Ascending aorta (tissue), 2 donors: ENCODE measurements around the gene TNFAIP1. TPM values are rescaled to one million over a fixed set of nuclear protein-coding genes. Genes with fewer than 3 reads are reported as not detected.

Source experiments
- DNase-seq, 2 donors: peaks; one replicate each; pipeline ENCODE4 v3.0.0-alpha.2; 2019; ENCODE audit warnings: low spot score in 2 of 2
- H3K27ac ChIP-seq, 2 donors: fragments of 200-600 bp; sonication (generic); one replicate each; pipeline ENCODE4 v1.5.1; 2016 to 2017; ENCODE audit warnings: mild to moderate bottlenecking in 1 of 2
- H3K27me3 ChIP-seq: fragments of 200-600 bp; sonication (generic); one replicate; pipeline ENCODE4 v1.5.1; 2017
- H3K36me3 ChIP-seq, 2 donors: fragments of 200-600 bp; sonication (generic); one replicate each; pipeline ENCODE4 v1.5.1; 2016
- H3K4me1 ChIP-seq, 2 donors: fragments of 200-600 bp; sonication (generic); one replicate each; pipeline ENCODE4 v1.5.1; 2016 to 2017; ENCODE audit warnings: mild to moderate bottlenecking in 1 of 2
- H3K4me3 ChIP-seq, 2 donors: fragments of 200-600 bp; sonication (generic); one replicate each; pipeline ENCODE4 v1.5.1; 2016 to 2017; ENCODE audit warnings: mild to moderate bottlenecking in 1 of 2
- H3K9me3 ChIP-seq, 2 donors: fragments of 200-600 bp; sonication (generic); one replicate each; pipeline ENCODE4 v1.5.1; 2016
- CTCF ChIP-seq, 3 experiments: fragments of 200-600 bp in 2 of 3; fragments of 450-650 bp in 1 of 3; sonication (generic) in 2 of 3; IDR thresholded peaks; one replicate each; pipeline ENCODE4 v1.5.1; 2016 to 2019; ENCODE audit warnings: antibody characterized with exemption in 3 of 3, mild to moderate bottlenecking in 1 of 3, moderate library complexity in 1 of 3
- intact Hi-C: fragments of 100-400 bp; cut with DNase I; formaldehyde crosslinking; loops from one replicate; pipeline ENCODE4 v1.15.1; 2023
- total RNA-seq: library from RNA; depleted of rRNA; stranded (reverse); fragments of >200 nt; gene quantifications from one replicate; pipeline ENCODE4 v1.1.0, GENCODE V29; 2016

TNFAIP1 gene
- total RNA-seq, 1 donor from 2014 or later: 66.4 TPM

DNA sequence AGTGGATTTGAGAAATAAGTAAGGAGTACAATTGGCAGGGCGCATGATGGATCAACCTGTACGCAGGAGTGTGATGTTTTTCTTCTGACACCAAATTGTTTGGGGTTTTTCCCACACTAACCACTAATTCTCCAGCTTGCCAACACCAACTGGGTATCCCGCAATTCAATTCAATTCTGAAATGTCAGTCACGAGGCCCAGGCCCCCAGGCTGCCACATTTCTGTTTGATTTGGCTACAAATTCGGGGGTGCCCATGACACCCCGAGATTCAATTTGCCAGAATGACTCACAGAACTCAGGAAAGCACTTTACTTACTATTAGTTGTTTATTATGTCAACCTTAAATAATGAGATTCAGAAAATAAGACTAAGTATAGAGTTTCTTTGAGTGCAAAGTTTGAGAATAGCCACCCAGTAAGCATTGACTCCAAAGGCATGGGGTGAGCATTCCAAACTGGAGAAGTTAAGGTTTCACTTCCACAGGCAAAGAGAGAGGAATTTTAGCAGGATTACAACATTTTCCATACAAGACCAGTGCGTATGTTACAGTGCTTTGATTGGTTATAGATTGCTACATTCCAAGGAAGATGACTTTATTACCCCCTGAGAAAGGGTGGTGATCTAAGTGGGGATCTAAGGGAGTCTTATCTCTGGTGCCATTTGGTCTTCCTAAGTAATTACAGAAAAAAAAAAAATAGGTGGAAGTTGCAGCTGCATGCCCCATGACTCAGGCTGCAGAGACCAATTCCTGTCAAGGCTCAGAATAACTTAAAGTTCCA, 59.0 kb downstream of the TNFAIP1 start:
- Histone ChIP-seq H3K27ac (no peak overlapping the region), H3K4me3 (no peak overlapping the region), H3K36me3 (peaks cover 42 to 66% of the 10 kb centered on the region in 2 donors), H3K27me3 (no peaks in the 10 kb centered on the region), H3K9me3 (no peaks in the 10 kb centered on the region), H3K4me1 (no peaks in the 10 kb centered on the region)
- intact Hi-C loops: no loop called here
- DNase-seq: no peak
- TF ChIP-seq CTCF (IDR thresholded peaks at IDR 0.05): no peak

- intact Hi-C loops: no loop called here
- peaks cover 37 to 60% of the 10 kb centered on the region in 2 donors for H3K36me3 ChIP-seq
- no peak for DNase-seq
- H3K4me3 ChIP-seq: no peak overlapping the region
- no peak overlapping the region for H3K27ac ChIP-seq
- no peaks in the 10 kb centered on the region for H3K4me1 ChIP-seq
- no peak for TF ChIP-seq CTCF (IDR thresholded peaks at IDR 0.05)
- no peaks in the 10 kb centered on the region for H3K9me3 ChIP-seq
- H3K27me3 ChIP-seq: no peaks in the 10 kb centered on the region
These were observed 59.9 kb downstream of the TNFAIP1 start for GRCh38 chr17:28395426-28395825.

GRCh38 chr17:28395968-28396367, 60.4 kb downstream of the TNFAIP1 start:
- Histone ChIP-seq H3K27ac (no peak overlapping the region), H3K27me3 (no peaks in the 10 kb centered on the region), H3K36me3 (peaks cover 32 to 58% of the 10 kb centered on the region in 2 donors), H3K4me3 (no peak overlapping the region), H3K4me1 (no peaks in the 10 kb centered on the region), H3K9me3 (no peaks in the 10 kb centered on the region)
- DNase-seq: no peak
- no peak for TF ChIP-seq CTCF (IDR thresholded peaks at IDR 0.05)
- intact Hi-C loops: no loop called here

Other genes starting within 250 kb of the TNFAIP1 start
- not detected for gene TMEM97, start 16.6 kb upstream of the TNFAIP1 start, total RNA-seq
- 13.6 TPM for gene IFT20, start 289 bp upstream of the TNFAIP1 start, total RNA-seq
- 82.2 TPM for gene POLDIP2, start 21.8 kb downstream of the TNFAIP1 start, total RNA-seq
- not detected for gene SEBOX, start 29.4 kb downstream of the TNFAIP1 start, total RNA-seq
- gene VTN, start 34.5 kb downstream of the TNFAIP1 start, total RNA-seq: 7.5 TPM
- 121 TPM for gene SARM1, start 35.9 kb downstream of the TNFAIP1 start, total RNA-seq
- 9.7 TPM for gene SLC46A1, start 70.5 kb downstream of the TNFAIP1 start, total RNA-seq
- gene SLC13A2, start 137.9 kb downstream of the TNFAIP1 start, total RNA-seq: not detected
- gene FOXN1, start 170.6 kb downstream of the TNFAIP1 start, total RNA-seq: not detected
- gene UNC119, start 216.9 kb downstream of the TNFAIP1 start, total RNA-seq: 33.8 TPM
- 44.6 TPM for gene PIGS, start 235.8 kb downstream of the TNFAIP1 start, total RNA-seq
- gene ALDOC, start 241.1 kb downstream of the TNFAIP1 start, total RNA-seq: 24.8 TPM